HG03457 (cell line): ENCODE measurements around the gene HSCB.
"Not testable (repeated sequence)": the region's sequence is repeated elsewhere in the genome, so short reads cannot be mapped to it uniquely, and the experiment has no call there.

Experiments used
- ATAC-seq: cut with Tn5 transposase; IDR thresholded peaks from one replicate; pipeline ENCODE4 v1.9.1; 2021; ENCODE audit warnings: moderate number of reproducible peaks; ENCODE audit not compliant: unreplicated experiment

The HSCB gene

GRCh38 chr22:28738876-28739275, 3.0 kb upstream of the HSCB start:
- ATAC-seq = not testable (repeated sequence)

- ATAC-seq = no peak
Observed at GRCh38 chr22:28741200-28741784, 547 bp upstream of the HSCB start.

DNA sequence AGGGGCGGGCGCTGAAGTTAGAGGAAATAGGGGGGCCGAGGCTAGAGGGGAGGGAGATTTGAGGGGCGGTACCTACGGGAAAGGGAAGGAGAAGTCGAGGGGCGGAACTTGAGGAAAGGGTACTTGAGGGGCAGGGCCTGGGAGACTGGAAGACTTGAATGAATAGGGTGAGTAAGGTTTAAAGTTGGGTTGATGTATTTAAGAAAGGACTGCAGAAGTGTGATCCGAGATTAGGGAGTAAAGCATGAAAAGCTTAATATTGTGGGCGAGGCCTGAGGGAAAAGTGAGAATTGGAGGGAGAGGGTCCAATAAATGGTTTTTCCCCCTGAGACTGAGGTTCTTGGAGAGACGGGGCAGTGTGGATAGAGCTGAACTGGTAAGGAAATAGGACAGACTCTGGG, 723 bp downstream of the HSCB start:
- ATAC-seq = no peak

DNA sequence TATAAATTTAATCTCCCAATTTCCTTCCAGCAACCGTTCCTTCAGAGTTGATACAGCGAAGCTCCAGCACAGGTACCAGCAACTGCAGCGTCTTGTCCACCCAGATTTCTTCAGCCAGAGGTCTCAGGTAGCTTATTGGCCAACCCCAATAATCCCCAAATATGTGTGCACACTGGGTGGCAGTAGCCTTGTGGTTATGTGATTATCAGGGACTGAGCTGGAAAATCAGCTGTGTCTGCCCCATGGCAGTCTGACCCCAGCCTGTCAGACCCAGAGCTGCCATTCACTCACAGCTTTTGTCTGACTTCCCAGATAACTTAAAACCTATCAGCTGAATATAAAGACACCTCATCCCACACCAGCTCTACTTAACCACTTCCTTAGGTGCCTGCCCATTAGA, 2.0 kb downstream of the HSCB start:
- no peak for ATAC-seq

DNA sequence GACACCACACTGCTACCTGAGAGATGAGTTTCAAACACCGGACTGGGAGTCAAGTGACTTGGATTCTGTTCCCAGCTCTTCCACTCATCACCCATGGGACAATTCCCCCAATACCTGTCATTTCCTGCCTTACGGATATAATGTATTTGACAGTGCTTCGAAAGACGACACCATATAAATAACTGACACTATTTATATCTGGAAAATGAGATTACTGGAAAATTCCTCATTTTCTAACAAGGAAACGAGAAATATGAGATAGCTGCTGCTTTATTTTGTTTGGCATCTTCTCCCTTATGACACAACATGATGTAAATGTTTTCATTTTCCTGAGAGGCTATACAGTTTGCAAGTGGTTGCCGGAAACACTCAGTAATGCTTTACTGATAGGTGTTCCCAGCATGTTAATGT, 8.6 kb downstream of the HSCB start:
- ATAC-seq = no peak

GRCh38 chr22:28754512-28754911, 12.7 kb downstream of the HSCB start:
- not testable (repeated sequence) for ATAC-seq

GRCh38 chr22:28759861-28760560, 18.2 kb downstream of the HSCB start:
- no peak for ATAC-seq

GRCh38 chr22:28761449-28761755, 19.6 kb downstream of the HSCB start:
- ATAC-seq = no peak

DNA sequence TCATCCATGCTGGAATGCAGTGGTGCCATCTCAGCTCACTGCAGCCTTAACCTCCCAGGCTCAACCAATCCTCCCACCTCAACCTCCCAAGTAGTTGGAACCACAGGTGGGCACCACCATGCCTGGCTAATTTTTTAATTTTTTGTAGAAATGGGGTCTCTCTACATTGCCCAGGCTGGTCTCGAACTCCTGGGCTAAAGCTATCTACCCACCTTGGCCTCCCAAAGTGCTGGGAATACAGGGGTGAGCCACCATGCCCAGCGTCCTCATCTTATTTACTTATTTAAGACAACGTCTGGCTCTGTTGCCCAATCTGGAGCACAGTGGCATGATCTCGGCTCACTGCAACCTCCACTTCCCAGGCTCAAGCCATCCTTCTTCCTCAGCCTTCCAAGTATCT, 20.2 kb downstream of the HSCB start:
- ATAC-seq = not testable (repeated sequence)

DNA sequence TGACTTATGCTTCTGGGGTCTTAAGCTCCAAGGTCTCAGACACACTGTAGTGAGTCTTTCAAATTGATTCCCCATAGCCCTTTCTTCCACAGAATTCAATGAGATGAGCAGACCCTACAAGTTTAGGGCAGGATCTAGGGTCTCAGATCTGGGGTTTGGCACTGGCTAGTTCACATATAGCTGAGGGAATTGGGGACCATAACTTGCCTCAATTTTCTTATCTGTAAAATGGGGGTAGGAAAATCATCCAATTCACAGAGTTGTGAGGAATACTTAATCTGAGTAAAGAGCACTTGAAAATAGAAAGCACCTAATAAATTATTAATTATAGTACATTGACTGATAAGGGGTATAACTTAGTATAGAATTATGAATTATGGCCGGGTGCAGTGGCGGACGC, 24.8 kb downstream of the HSCB start:
- ATAC-seq = no peak

DNA sequence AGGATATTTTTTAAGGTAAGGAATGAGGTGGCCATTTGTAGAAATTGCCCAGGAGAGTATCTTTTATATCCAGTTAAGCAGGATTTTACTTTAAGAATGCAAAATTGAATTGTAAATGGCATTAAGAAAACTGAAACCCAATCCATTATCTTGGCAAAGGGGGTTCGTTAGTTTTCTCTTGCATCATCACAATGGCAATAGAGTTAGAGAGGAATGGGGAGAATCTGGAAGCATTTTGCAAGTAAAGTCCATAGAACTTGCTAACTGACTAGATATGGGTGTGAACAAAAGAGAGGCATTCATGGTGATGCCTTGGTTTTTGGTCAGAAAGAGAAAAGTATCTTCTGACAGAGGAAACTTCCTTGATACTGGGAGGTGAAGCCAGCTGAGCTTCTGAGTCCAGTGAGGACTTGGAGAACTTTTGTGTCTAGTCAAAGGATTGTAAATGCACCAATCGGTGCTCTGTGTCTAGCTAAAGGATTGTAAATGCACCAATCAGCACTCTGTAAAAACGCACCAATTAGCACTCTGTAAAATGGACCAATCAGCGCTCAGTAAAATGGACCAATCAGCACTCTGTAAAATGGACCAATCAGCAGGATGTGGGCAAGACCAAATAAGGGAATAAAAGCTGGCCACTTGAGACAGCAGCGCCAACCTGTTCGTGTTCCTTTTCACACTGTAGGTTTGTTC, 27.0 kb downstream of the HSCB start:
- ATAC-seq = no peak

- no peak for ATAC-seq
Observed at GRCh38 chr22:28769394-28770085, 27.7 kb downstream of the HSCB start.

DNA sequence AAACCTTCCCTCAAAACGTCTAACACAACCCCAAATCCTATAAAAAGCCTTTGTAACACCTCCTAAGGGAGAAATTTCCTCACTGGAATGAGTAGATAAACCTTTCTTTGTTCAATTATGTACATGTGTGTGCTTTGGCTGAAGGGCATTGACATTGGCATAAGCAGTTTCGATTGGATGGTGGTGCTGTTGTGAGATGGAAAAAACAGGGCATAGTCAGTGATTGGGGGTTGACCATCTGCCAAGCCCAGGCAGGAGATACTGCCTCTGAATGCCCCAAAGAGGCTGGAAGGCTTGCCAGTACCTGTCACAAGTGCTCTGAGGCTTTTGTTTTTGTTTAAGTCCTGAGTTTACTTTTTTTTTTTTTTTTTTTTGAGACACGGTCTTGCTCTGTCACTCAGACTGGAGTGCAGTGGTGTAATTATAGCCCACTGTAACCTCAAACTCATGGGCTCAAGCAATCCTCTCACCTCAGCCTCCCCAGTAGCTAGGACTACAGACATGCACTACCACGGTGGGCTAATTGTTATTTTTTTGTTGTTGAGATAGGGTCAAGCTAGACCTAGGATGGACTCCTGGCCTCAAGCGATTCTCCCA, 29.5 kb downstream of the HSCB start:
- ATAC-seq = no peak

GRCh38 chr22:28772633-28773460, 31.0 kb downstream of the HSCB start, which contains the start of gene CCDC117:
Gene CCDC117, plus strand, starts transcription at chr22:28772695. Its CDS starts 155 bp downstream, at chr22:28772850.
- ATAC-seq = peak; percentile 69

DNA sequence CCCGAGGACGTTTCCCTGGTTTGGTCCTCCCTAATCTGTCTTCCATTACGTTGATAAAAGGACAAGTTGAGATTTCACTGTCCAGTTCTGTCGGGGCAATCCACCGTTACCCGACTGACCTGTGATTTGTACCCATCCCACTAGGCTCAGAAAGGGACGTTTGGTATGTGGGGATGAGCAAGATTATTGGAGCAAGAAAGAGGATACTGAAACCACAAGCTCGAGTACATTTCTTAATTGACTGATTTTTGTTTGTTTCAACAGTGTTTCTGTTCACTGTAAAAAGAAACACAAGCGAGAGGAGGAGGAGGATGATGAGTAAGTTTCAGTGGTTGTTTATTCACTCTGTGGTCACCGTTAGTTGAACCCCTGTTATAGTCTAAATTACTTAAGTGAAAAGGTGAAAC, 31.6 kb downstream of the HSCB start:
- peak; percentile 7 for ATAC-seq

DNA sequence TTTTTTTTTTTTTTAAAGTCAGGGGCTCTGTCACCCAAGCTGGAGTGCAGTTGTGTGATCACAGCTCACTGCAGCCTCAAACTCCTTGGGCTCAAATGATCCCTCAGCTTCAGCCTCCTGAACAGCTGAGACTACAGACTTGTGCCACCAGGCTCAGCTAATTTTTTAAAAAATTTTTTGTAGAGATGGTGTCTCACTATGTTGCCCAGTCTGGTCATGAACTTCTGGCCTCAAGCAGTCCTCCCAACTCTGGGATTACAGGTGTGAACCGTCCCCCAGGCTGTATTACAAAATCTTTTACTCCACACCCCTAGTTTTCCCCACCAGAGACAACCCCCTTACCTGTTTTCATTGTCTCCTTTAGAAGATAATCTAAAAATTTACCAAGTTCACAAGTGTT, 32.5 kb downstream of the HSCB start:
- ATAC-seq = no peak

GRCh38 chr22:28779833-28780232, 38.0 kb downstream of the HSCB start:
- no peak for ATAC-seq

DNA sequence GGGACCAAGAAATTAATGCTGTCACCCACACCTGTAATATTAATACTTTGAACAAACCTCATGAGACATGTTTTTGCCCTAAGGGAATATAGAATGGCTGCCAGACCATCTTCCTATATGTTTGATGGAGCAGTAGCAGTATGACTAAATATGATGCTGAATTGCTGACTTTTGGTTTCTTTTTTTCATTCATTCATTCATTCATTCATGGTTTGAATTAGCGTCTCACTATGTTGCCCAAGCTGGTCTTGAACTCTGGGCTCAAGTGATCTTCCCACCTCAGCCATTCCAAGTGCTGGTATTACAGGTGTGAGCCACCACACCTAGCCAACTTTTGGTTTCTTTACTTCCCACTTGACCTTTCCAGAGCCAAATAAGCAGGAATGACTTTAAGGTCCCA, 38.5 kb downstream of the HSCB start:
- no peak for ATAC-seq

DNA sequence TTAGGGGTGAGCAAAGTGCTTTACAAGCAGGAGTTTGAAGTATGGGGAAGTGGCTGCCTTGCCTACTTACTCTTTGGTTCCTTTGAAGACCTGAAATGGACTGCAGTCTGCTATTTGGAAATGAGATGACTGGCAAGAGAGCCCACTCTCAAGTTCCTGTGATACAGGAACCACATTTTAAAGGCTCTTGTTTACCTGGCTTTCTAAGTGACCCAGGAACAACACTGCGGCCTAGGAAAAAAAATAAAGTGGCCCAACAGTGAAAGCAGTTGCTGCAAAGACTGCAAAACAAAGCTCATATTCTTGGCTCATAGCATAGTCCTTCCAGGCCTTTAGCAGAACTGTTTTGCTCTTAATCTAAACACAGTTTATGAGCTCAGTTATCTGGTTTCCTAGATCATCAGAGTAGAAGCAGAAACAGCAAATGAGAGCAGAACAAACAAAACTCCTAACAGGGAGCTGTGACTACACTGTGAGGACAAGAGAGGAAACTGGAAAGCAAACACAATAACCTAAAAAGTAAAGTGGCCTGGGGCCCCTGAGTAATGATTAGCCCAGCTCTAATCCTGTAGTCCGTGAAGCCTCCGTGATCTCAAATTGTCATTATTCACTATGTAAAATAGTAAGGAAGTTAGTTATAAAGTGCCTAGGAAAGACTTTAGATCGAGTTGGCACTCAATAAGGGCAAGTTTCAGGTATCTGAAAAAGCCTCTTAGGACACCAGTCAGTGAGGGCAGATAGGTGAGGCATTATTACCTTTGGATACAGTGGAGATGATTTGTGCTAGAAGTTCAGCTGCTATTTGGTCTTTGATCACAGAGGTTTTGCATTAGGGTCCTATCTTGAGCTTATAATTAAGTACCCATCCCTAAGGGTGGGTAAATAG, 42.2 kb downstream of the HSCB start:
- ATAC-seq = no peak
